Right atrium auricular region (tissue), 2 donors: ENCODE results near the gene SPTLC3. TPM values are rescaled to one million over a fixed set of nuclear protein-coding genes. Genes with fewer than 3 reads are reported as not detected.

Experiments used
- DNase-seq: peaks from one replicate; pipeline ENCODE4 v3.0.0-alpha.2; 2019; ENCODE audit warnings: low spot score
- H3K27ac ChIP-seq, 2 donors: fragments of 200-600 bp; sonication (generic); 1 replicate in 1 of 2; 2 replicates in 1 of 2; pipeline ENCODE4 v1.5.1; 2016 to 2019
- H3K27me3 ChIP-seq, 2 donors: fragments of 200-600 bp; sonication (generic); one replicate each; pipeline versions ENCODE4 v1.5.1 to v1.6.0; 2017 to 2019
- H3K36me3 ChIP-seq: fragments of 200-600 bp; sonication (generic); one replicate; pipeline ENCODE4 v1.5.1; 2016
- H3K4me1 ChIP-seq, 2 donors: fragments of 200-600 bp; sonication (generic); one replicate each; pipeline versions ENCODE4 v1.5.1 to v1.6.0; 2017 to 2019
- H3K4me3 ChIP-seq, 2 donors: fragments of 200-600 bp; sonication (generic); 1 replicate in 1 of 2; 2 replicates in 1 of 2; pipeline ENCODE4 v1.5.1; 2017 to 2019; ENCODE audit warnings: mild to moderate bottlenecking in 1 of 2, moderate library complexity in 1 of 2
- H3K9me3 ChIP-seq, 2 donors: fragments of 200-600 bp; sonication (generic); one replicate each; pipeline ENCODE4 v1.5.1; 2019
- total RNA-seq, 2 donors: library from RNA; depleted of rRNA; stranded (reverse); fragments of >200 nt; gene quantifications; one replicate each; pipeline ENCODE4 v1.1.0, GENCODE V29; 2016
- TF ChIP-seq, protein P1 (sequence below), 2 donors: fragments of 200-600 bp; sonication (generic); IDR thresholded peaks; one replicate each; pipeline ENCODE4 v1.5.1; 2019; ENCODE audit warnings: antibody characterized with exemption in 2 of 2

Gene SPTLC3
- total RNA-seq, 2 donors from 2014 or later = 2.8 to 4.2 TPM

DNA sequence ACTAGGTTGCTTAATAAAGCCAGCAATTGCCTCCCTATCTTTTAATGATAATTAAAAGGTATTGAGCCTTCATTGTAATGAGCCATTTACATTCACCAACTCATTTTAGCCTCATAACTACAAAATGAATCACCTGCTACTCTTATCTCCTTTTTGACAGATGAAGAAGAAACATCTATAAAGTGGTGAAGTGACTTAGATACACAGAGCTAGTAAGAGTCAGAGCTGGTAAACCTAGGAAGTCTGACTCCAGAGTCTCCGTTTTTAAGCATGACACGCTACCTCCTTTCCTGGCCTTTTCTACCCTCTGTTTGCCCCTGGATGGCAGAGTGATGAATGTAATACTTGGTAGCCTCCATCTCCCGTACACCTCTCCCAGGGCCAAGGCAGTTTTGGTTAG lies 93.5 kb downstream of the SPTLC3 start:
- DNase-seq = no peak
- Histone ChIP-seq H3K4me1 (no peaks in the 10 kb centered on the region), H3K36me3 (no peaks in the 10 kb centered on the region), H3K27ac (no peak overlapping the region), H3K4me3 (no peak overlapping the region), H3K27me3 (no peaks in the 10 kb centered on the region), H3K9me3 (no peaks in the 10 kb centered on the region)
- TF ChIP-seq, protein P1, sequence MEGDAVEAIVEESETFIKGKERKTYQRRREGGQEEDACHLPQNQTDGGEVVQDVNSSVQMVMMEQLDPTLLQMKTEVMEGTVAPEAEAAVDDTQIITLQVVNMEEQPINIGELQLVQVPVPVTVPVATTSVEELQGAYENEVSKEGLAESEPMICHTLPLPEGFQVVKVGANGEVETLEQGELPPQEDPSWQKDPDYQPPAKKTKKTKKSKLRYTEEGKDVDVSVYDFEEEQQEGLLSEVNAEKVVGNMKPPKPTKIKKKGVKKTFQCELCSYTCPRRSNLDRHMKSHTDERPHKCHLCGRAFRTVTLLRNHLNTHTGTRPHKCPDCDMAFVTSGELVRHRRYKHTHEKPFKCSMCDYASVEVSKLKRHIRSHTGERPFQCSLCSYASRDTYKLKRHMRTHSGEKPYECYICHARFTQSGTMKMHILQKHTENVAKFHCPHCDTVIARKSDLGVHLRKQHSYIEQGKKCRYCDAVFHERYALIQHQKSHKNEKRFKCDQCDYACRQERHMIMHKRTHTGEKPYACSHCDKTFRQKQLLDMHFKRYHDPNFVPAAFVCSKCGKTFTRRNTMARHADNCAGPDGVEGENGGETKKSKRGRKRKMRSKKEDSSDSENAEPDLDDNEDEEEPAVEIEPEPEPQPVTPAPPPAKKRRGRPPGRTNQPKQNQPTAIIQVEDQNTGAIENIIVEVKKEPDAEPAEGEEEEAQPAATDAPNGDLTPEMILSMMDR (IDR thresholded peaks at IDR 0.05) = no peak

DNA sequence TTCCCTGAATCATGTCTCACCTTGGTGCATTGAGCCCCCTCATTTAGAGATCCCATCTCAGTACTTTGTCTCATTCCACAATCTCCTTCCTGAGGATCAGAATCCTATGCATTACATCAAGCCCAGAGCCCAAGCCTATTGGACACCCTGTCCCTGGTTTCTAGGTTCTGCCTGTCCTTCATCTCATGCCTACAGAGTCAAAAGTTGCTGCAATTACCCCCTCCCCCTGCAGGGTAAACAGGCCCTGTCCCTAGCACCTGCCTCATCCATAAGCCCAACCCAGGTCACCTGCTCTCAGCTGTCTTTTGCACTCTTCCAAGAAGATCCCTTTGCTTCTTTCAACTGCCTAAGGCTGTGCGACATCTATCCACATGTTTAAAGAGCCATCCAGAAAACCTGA lies 93.9 kb downstream of the SPTLC3 start:
- H3K36me3 ChIP-seq = no peaks in the 10 kb centered on the region
- no peaks in the 10 kb centered on the region for H3K4me1 ChIP-seq
- no peak for DNase-seq
- H3K27me3 ChIP-seq = no peaks in the 10 kb centered on the region
- H3K27ac ChIP-seq = no peak overlapping the region
- TF ChIP-seq, protein P1 (IDR thresholded peaks at IDR 0.05) = no peak
- no peaks in the 10 kb centered on the region for H3K9me3 ChIP-seq
- no peak overlapping the region for H3K4me3 ChIP-seq

DNA sequence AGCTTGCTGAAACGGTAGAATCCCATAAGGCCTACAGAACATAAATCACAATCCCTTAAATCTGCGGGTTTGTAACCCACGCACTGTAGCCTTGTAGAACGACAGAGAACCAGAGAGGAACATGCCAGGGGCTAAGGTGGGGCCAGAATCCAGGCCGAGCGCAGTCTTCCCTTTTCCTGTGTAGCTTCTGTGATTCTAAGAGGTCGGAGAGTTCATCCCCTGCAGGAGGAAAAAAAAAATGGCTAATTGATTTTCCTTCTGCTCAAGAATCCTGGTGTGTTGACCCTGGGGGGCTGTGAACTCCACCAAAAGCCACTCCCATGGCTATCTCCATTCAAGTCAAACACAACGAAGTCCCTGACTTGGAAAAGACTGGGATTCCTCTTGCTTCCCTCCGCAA lies 96.3 kb downstream of the SPTLC3 start:
- no peaks in the 10 kb centered on the region for H3K9me3 ChIP-seq
- TF ChIP-seq, protein P1 (IDR thresholded peaks at IDR 0.05) = no peak
- H3K4me1 ChIP-seq = no peaks in the 10 kb centered on the region
- no peak overlapping the region for H3K27ac ChIP-seq
- H3K27me3 ChIP-seq = no peaks in the 10 kb centered on the region
- H3K4me3 ChIP-seq = no peak overlapping the region
- no peaks in the 10 kb centered on the region for H3K36me3 ChIP-seq
- no peak for DNase-seq

DNA sequence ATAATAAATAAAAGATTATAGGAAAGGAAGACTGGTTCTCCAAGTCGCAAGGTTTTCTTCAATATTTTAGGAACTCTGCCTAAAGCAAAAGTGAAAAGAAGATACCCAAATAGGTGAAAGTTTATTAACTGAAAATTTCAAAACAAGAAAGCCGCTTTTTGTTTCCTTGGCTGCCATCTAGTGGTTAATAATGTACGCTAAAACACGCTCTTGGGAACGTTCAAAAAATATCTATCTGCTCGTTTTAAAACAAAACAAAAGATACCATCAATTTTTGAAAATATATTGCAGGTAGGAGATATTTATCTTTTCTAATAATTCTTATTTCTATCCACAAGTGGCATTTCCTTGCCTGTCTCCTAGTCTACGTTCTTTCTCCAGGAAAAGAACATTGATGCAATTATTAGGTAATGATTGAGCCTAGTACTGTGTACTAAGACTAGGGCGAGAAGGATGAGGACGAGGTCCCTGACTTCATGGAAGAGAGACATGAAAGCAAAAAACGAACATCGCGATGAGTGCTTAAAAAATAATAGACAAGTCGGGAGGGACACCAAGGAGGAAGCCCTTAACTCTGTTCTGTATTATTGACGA lies 97.2 kb downstream of the SPTLC3 start:
- Histone ChIP-seq H3K27ac (no peak overlapping the region), H3K9me3 (no peaks in the 10 kb centered on the region), H3K4me1 (no peaks in the 10 kb centered on the region), H3K27me3 (no peaks in the 10 kb centered on the region), H3K4me3 (no peak overlapping the region), H3K36me3 (no peaks in the 10 kb centered on the region)
- TF ChIP-seq, protein P1 (IDR thresholded peaks at IDR 0.05) = peak; percentile 57 to 80
- no peak for DNase-seq

DNA sequence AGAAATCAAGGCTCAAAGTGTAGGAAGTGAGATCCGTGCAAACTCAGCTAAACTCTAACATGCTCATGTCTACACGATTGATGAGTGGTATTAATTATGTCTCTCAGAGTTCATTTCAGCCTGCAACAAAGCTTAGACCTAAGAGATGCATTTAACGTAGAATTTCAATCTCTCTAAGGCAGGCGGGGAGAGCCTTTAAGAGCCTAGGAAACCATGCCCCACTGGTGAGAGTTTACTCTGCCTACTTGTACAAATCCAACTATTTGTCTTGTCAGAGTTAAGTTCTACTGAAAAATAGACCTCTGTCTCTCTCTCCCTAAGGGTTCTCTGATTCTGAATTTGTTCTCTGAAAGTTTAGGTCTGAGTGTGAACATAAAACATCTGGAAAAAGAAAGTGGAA lies 100.9 kb downstream of the SPTLC3 start:
- TF ChIP-seq, protein P1 (IDR thresholded peaks at IDR 0.05) = no peak

DNA sequence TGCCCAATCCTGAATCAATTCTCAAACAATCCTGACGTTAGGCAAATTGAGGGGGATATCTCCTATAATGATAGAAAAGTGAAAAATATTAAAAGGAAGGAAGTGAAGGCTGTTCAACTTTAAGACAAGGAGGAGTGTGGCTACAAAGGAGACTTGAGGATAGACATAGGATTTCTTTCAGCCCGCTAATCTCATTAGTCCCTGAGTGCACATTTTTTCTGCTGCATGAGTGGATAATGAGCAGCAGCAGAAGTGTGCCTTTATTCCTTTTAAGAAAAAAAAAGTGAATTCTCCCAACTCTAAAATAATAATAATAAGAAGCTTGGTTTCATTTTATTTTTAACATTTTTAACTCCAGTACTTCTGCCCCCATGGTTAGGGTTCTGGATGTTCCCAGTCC lies 102.0 kb downstream of the SPTLC3 start:
- Histone ChIP-seq H3K4me3 (no peak overlapping the region), H3K27me3 (no peaks in the 10 kb centered on the region), H3K4me1 (no peaks in the 10 kb centered on the region), H3K36me3 (no peaks in the 10 kb centered on the region), H3K27ac (no peak overlapping the region), H3K9me3 (no peaks in the 10 kb centered on the region)
- no peak for DNase-seq
- TF ChIP-seq, protein P1 (IDR thresholded peaks at IDR 0.05) = no peak

More for the DNA sequence above, 100.9 kb downstream of the SPTLC3 start:
- no peak overlapping the region for H3K27ac ChIP-seq
- no peaks in the 10 kb centered on the region for H3K36me3 ChIP-seq
- no peak overlapping the region for H3K4me3 ChIP-seq
- no peaks in the 10 kb centered on the region for H3K27me3 ChIP-seq
- H3K4me1 ChIP-seq = no peaks in the 10 kb centered on the region
- no peak for DNase-seq
- no peaks in the 10 kb centered on the region for H3K9me3 ChIP-seq
